K562 (cell line): ENCODE data around the gene ADPGK. TPM values are rescaled to one million over a fixed set of nuclear protein-coding genes. Genes with fewer than 3 reads are reported as not detected.

Experiments
- ATAC-seq: fragments of 200-7000 bp; cut with Tn5 transposase; 3 replicates; pipeline ENCODE4 v1.9.1; 2020; ENCODE audit warnings: moderate library complexity
- BruUV-seq: library from RNA; stranded (reverse); fragments of 400-500 nt; replicated peaks from 2 replicates; lab custom pipeline; 2021; lab: Mats Ljungman, UMichigan
- CTCF ChIA-PET: fragments of 300-600 bp; formaldehyde crosslinking; extraction: SDS; loops from one replicate; lab custom pipeline; 2021; ENCODE audit warnings: low intra/inter-chr PET ratio; lab: Yijun Ruan, JAX
- POLR2A ChIA-PET: fragments of 300-600, 350-650 bp; sonication (Branson Sonifier 250); formaldehyde crosslinking; extraction: SDS; loops from one replicate; lab custom pipeline; 2021; ENCODE audit warnings: antibody characterized with exemption, inconsistent platforms; lab: Yijun Ruan, JAX
- DNase-seq, 4 experiments: peaks; one replicate each; pipeline versions ENCODE4 v3.0.0 to v3.0.0-alpha.2; 2011 to 2018; ENCODE audit warnings: low spot score in 3 of 4, mixed read lengths in 3 of 4; ENCODE audit errors: extremely low read depth in 1 of 4
- FAIRE-seq: peaks from 2 replicates; lab custom pipeline; 2011; peaks lifted over from hg19 to GRCh38; lab: Jason Lieb, UNC
- H2AFZ ChIP-seq: 2 replicates; pipeline ENCODE4 v1.6.0; 2011; ENCODE audit warnings: low read depth, low read length, control low read depth, inconsistent platforms
- H3K27ac ChIP-seq: fragments of 200-600 bp; 3 replicates; pipeline ENCODE4 v1.8.0; 2011; ENCODE audit warnings: low read depth, mild to moderate bottlenecking, control low read depth, inconsistent platforms, low read length, moderate library complexity, mixed read lengths; ENCODE audit errors: extremely low read depth
- H3K27me3 ChIP-seq, 2 experiments: fragments of 300-600 bp in 1 of 2; 2 replicates in 1 of 2; 3 replicates in 1 of 2; pipeline versions ENCODE4 v1.6.0 to v1.8.0; 2011; ENCODE audit warnings: inconsistent platforms in 2 of 2, low read length in 2 of 2, mild to moderate bottlenecking in 1 of 2, mixed read lengths in 1 of 2, moderate library complexity in 1 of 2; ENCODE audit not compliant: control insufficient read depth in 2 of 2, insufficient read depth in 2 of 2
- H3K36me3 ChIP-seq: fragments of 300-600 bp; 3 replicates; pipeline ENCODE4 v1.8.0; 2011; ENCODE audit warnings: mild to moderate bottlenecking, low read length, inconsistent platforms; ENCODE audit not compliant: control insufficient read depth, insufficient read depth
- H3K4me1 ChIP-seq, 2 experiments: fragments of 200-600 bp in 1 of 2; replicated peaks in 1 of 2; 2 replicates in 1 of 2; 3 replicates in 1 of 2; pipeline versions ENCODE4 v1.5.1 to v1.8.0; 2011; ENCODE audit warnings: inconsistent platforms in 2 of 2, low read length in 2 of 2, mild to moderate bottlenecking in 1 of 2, mixed read lengths in 1 of 2, moderate library complexity in 1 of 2; ENCODE audit not compliant: control insufficient read depth in 2 of 2, insufficient read depth in 2 of 2
- H3K4me2 ChIP-seq: 2 replicates; pipeline ENCODE4 v1.6.1; 2011; ENCODE audit warnings: low read length, control low read depth, inconsistent platforms, mixed read lengths; ENCODE audit not compliant: insufficient read depth
- H3K4me3 ChIP-seq: fragments of 200-600 bp; sonication (generic), shearing (Covaris generic); 2 replicates; pipeline ENCODE4 v1.5.1; 2016; ENCODE audit warnings: control low read depth, inconsistent platforms
- H3K79me2 ChIP-seq: fragments of 200-600 bp; 3 replicates; pipeline ENCODE4 v1.8.0; 2011; ENCODE audit warnings: low read length, inconsistent platforms; ENCODE audit not compliant: control insufficient read depth, insufficient read depth
- H3K9ac ChIP-seq, 2 experiments: 2 replicates each; pipeline versions ENCODE4 v1.6.0 to v1.6.1; 2011; ENCODE audit warnings: low read depth in 2 of 2, low read length in 2 of 2, control low read depth in 1 of 2, inconsistent platforms in 1 of 2, mild to moderate bottlenecking in 1 of 2, mixed read lengths in 1 of 2; ENCODE audit not compliant: insufficient read depth in 1 of 2
- H3K9me1 ChIP-seq: one replicate; pipeline ENCODE4 v1.6.0; 2011; ENCODE audit warnings: inconsistent platforms, mild to moderate bottlenecking, low read length, moderate library complexity; ENCODE audit not compliant: control insufficient read depth, insufficient read depth
- H3K9me3 ChIP-seq: replicated peaks from 2 replicates; pipeline ENCODE4 v1.5.1; 2011; ENCODE audit warnings: low read depth, low read length, inconsistent platforms; ENCODE audit not compliant: control insufficient read depth, insufficient read depth
- H4K20me1 ChIP-seq: replicated peaks from 2 replicates; pipeline ENCODE4 v1.6.1; 2011; ENCODE audit warnings: low read length, inconsistent platforms, mixed read lengths; ENCODE audit not compliant: control insufficient read depth, insufficient read depth
- CHD1 ChIP-seq: fragments of 200-600 bp; sonication (generic); IDR thresholded peaks from one replicate; pipeline ENCODE4 v1.6.1; 2012; ENCODE audit warnings: mild to moderate bottlenecking, moderate library complexity, low read length, inconsistent platforms
- DMBX1 ChIP-seq: fragments of 250-450 bp; sonication (Bioruptor Pico); IDR thresholded peaks from 2 replicates; pipeline ENCODE4 v1.8.0; 2022; ENCODE audit warnings: inconsistent platforms, mild to moderate bottlenecking, moderate library complexity, borderline replicate concordance
- SPI1 ChIP-seq: IDR thresholded peaks from 2 replicates; pipeline ENCODE4 v1.6.1; 2011; ENCODE audit warnings: low read depth, low read length, control low read depth, borderline replicate concordance
- ZNF121 ChIP-seq: sonication (generic); formaldehyde crosslinking; conservative IDR thresholded peaks from 2 replicates; pipeline ENCODE4 v1.8.0; 2022; ENCODE audit warnings: missing genetic modification reagents
- ZNF232 ChIP-seq: sonication (generic); formaldehyde crosslinking; IDR thresholded peaks from 2 replicates; pipeline ENCODE4 v1.8.0; 2022; ENCODE audit warnings: mild to moderate bottlenecking, missing genetic modification reagents
- WGBS: fragments of 100-300 bp; shearing (Covaris generic); methylation state at CpG from one replicate; pipeline ENCODE4 v1.1.6; 2016; ENCODE audit warnings: low coverage, mixed read lengths; ENCODE audit not compliant: insufficient coverage; ENCODE audit errors: missing lambda C conversion rate; 5-methylcytosine and 5-hydroxymethylcytosine counted together
- in situ Hi-C: fragments of 300-500 bp; cut with MboI; formaldehyde crosslinking; loops from 4 replicates; pipeline ENCODE4 v1.15.0; 2018; ENCODE audit warnings: inconsistent platforms, mixed read lengths
- intact Hi-C: fragments of 100-400 bp; cut with micrococcal nuclease; formaldehyde crosslinking; loops from 2 replicates; pipeline ENCODE4 v1.14.2; 2022
- polyA plus RNA-seq, 8 experiments: library from polyadenylated mRNA; depleted of rRNA in 4 of 8; stranded (reverse) in 5 of 8; unstranded in 3 of 8; fragments of >200 nt; fragmentation: Nextera tagmentation in 2 of 8; fragmentation: Illumina TruSeq in 1 of 8; extraction: Ambion mirVana in 2 of 8; extraction: Trizol in 1 of 8; gene quantifications; 2 replicates each; pipeline versions ENCODE4 v1.2.1 to v1.2.3, GENCODE V29; 2011 to 2014; ENCODE audit warnings: inconsistent platforms in 1 of 8, missing spikeins in 1 of 8
- total RNA-seq, 7 experiments: library from RNA; depleted of rRNA in 6 of 7; stranded (reverse); fragments of >200 nt in 6 of 7; fragmentation: Illumina TruSeq in 2 of 7; extraction: Trizol in 2 of 7; gene quantifications; 2 replicates each; pipeline versions ENCODE4 v1.2.1 to v1.2.3, GENCODE V29; 2011 to 2021; ENCODE audit warnings: low replicate concordance in 1 of 7
- TF ChIP-seq, protein P1 (sequence below): fragments of 250-450 bp; sonication (Bioruptor Pico); IDR thresholded peaks from 2 replicates; pipeline ENCODE4 v1.5.0; 2021; ENCODE audit warnings: mild to moderate bottlenecking, borderline replicate concordance

ADPGK gene
- total and polyA plus RNA-seq, 9 of the 15 experiments (the other 6 are each of a cell fraction or from before 2014, with no cell fraction given), result 13.4 to 97.4 (median 48.5) TPM

DNA sequence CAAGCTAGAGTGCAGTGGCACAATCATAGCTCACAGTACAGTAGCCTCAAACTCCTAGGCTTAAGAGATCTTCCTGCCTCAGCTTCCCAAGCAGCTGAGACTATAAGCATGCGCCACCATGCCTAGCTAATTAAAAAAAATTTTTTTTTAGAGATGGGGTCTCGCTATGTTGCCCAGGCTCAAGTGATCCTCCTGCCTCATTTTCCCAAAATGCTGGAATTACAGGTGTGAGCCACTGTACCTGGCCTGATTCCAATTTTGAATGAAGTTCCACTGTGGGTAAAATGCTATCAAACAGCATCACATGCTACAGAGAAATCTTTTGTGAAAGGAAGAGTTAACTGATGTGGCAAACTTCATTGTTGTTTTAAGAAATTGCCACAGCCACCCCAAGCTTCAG is 17.5 kb downstream of the ADPGK start:
- no peaks in the 10 kb centered on the region for H4K20me1 ChIP-seq
- H3K27ac ChIP-seq, result no peak overlapping the region
- intact Hi-C loops (no loop called here), in situ Hi-C loops (no loop called here)
- DNase-seq (no peak), FAIRE-seq (no peak), ATAC-seq (no peak)
- H3K27me3 ChIP-seq, result no peaks in the 10 kb centered on the region
- H3K79me2 ChIP-seq, result peaks cover 6% of the 10 kb centered on the region; the same call in 1 of the 3 replicates
- POLR2A ChIA-PET, result interaction anchor here (1.6 kb wide), 1 partner anchor 10 kb away, joined by 5 read pairs; no protein-coding TSS in a partner anchor
- CTCF ChIA-PET, result no interaction called here
- no peak overlapping the region for H3K4me3 ChIP-seq
- no peak overlapping the region for H2AFZ ChIP-seq
- peaks cover 82% of the 10 kb centered on the region for H3K36me3 ChIP-seq
- no peaks in the 10 kb centered on the region for H3K4me1 ChIP-seq
- no peak for TF ChIP-seq CHD1
- no peak for TF ChIP-seq SPI1
- TF ChIP-seq DMBX1 (CRISPR knock-in tag), result no peak
- peak; percentile 62 for TF ChIP-seq ZNF121 (CRISPR knock-in tag)
- TF ChIP-seq, protein P1, sequence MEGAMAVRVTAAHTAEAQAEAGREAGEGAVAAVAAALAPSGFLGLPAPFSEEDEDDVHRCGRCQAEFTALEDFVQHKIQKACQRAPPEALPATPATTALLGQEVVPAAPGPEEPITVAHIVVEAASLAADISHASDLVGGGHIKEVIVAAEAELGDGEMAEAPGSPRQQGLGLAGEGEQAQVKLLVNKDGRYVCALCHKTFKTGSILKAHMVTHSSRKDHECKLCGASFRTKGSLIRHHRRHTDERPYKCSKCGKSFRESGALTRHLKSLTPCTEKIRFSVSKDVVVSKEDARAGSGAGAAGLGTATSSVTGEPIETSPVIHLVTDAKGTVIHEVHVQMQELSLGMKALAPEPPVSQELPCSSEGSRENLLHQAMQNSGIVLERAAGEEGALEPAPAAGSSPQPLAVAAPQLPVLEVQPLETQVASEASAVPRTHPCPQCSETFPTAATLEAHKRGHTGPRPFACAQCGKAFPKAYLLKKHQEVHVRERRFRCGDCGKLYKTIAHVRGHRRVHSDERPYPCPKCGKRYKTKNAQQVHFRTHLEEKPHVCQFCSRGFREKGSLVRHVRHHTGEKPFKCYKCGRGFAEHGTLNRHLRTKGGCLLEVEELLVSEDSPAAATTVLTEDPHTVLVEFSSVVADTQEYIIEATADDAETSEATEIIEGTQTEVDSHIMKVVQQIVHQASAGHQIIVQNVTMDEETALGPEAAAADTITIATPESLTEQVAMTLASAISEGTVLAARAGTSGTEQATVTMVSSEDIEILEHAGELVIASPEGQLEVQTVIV, result no peak
- no peak for TF ChIP-seq ZNF232 (CRISPR knock-in tag)
- WGBS, result 96% methylated on average over 2 of the region's 2 CpGs
- H3K9me1 ChIP-seq, result no peaks in the 10 kb centered on the region
- H3K4me2 ChIP-seq, result no peak overlapping the region
- no peaks in the 10 kb centered on the region for H3K9me3 ChIP-seq
- no peak overlapping the region for H3K9ac ChIP-seq
- BruUV-seq, result no TSS peak
